Suprapubic skin (tissue), 3 donors: ENCODE data around the gene NEBL.

Experiments used
- EP300 ChIP-seq: sonication (generic); formaldehyde crosslinking; IDR thresholded peaks from one replicate; pipeline ENCODE4 v1.6.1; 2017; ENCODE audit warnings: antibody characterized with exemption
- POLR2A ChIP-seq, 2 donors: fragments of 450-650 bp; IDR thresholded peaks; one replicate each; pipeline ENCODE4 v1.6.1; 2017; ENCODE audit warnings: antibody characterized with exemption in 2 of 2, mild to moderate bottlenecking in 2 of 2, moderate library complexity in 2 of 2
- TF ChIP-seq, protein P1 (sequence below), 2 donors: fragments of 200-600 bp in 1 of 2; fragments of 450-650 bp in 1 of 2; sonication (generic) in 1 of 2; IDR thresholded peaks; one replicate each; pipeline ENCODE4 v1.5.1; 2016 to 2019; ENCODE audit warnings: antibody characterized with exemption in 2 of 2, mild to moderate bottlenecking in 1 of 2, moderate library complexity in 1 of 2

DNA sequence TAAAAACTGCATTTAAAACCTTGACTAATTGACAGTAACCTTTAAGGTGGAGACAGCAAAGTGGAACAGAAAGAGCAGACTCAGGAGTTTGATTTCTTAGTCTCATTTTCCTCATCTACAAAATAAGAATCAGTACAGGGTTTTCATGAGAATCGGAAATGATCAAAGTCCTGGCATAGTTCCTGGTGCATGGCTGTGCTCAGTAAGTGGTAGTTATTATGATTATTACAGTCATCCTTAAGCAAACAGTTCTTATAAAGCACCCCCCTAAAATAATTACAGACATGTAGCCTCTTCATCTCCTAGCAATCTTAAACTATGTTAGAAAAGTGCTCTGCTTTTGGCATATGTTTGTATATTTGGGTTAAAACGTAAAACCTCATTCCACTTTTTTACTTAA is 18.0 kb downstream of the NEBL start:
- TF ChIP-seq POLR2A (IDR thresholded peaks at IDR 0.05): no peak
- TF ChIP-seq, protein P1, sequence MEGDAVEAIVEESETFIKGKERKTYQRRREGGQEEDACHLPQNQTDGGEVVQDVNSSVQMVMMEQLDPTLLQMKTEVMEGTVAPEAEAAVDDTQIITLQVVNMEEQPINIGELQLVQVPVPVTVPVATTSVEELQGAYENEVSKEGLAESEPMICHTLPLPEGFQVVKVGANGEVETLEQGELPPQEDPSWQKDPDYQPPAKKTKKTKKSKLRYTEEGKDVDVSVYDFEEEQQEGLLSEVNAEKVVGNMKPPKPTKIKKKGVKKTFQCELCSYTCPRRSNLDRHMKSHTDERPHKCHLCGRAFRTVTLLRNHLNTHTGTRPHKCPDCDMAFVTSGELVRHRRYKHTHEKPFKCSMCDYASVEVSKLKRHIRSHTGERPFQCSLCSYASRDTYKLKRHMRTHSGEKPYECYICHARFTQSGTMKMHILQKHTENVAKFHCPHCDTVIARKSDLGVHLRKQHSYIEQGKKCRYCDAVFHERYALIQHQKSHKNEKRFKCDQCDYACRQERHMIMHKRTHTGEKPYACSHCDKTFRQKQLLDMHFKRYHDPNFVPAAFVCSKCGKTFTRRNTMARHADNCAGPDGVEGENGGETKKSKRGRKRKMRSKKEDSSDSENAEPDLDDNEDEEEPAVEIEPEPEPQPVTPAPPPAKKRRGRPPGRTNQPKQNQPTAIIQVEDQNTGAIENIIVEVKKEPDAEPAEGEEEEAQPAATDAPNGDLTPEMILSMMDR (IDR thresholded peaks at IDR 0.05): no peak
- TF ChIP-seq EP300: no peak
